Activated CD4-positive, alpha-beta T cell treated with anti-CD3 and anti-CD28 coated beads for 48 hours (primary cell): ENCODE results near the gene CLEC6A.
"Not testable (repeated sequence)": the region's sequence is repeated elsewhere in the genome, so short reads cannot be mapped to it uniquely, and the experiment has no call there.

Experiments used
- DNase-seq: peaks from one replicate; pipeline ENCODE4 v3.0.0-alpha.2; 2020

CLEC6A gene

DNA sequence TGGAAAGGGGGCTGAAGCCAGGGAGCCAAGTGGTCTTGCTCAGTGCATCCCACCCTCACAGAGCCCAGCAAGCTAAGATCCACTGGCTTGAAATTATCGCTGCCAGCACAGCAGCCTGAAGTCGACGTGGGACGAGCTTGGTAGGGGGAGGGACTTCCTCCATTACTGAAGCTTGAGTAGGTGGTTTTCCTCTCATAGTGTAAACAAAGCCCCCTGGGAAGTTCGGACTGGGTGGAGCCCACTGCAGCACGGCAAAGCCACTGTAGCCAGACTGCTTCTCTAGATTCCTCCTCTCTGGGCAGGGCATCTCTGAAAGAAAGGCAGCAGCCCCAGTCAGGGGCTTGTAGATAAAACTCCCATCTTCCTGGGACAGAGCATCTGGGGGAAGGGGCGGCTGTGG is 40.3 kb downstream of the CLEC6A start:
- not testable (repeated sequence) for DNase-seq

DNA sequence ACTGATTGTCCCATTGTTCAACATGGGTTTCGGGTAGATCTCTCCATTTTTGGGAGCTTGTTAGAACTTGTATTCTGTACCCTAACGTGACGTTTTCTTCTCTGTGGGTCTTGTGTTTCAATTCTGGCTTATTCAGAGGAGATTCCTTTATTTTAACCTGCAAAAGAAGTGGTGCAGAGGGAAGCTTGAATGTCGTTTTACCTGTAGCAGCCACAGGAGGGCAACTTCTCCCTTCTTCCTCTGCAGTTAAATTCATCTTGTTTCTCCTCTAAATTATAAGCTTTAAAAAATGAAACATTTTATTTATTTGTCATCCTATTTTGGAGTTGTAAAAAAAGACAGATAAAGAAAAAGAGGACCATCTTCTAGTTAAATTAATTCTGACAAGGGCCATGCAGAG is 43.9 kb downstream of the CLEC6A start:
- no peak for DNase-seq

DNA sequence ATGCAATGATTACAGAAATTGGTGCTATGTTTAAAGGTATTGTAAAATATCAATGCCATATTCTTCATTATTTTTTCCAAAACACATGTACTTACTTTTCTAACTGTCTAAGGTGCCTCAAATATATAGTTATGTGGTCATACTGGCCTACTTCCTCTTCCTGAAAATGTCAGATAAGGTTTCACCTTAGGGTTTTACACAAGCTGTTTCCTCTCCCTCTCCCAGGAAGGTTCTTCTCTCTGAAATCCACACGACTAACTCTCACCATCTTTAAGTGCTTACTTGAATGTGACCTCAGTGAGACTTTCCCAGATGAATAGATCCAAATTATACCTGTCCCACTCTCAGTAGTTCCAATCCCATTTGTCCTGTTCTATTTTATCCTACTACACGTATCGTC is 46.0 kb downstream of the CLEC6A start:
- no peak for DNase-seq

DNA sequence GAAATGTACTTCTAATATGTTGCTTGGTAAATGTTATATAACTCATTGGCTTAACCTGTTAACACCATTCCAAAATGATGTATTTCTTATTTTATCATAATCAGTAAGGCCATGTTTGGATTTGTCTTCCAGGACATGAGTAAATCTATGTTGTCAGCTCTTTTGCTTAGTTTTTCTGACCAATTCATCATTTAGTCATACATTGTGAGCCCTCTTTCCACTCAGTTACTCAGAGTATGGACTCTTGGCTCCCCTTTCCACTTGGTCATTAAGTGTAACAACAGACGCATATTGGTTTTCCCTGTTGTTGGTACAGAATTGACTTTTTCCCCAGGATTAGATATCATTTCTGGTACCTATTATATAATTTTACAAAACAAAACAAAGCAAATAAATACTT is 48.6 kb downstream of the CLEC6A start:
- no peak for DNase-seq

DNA sequence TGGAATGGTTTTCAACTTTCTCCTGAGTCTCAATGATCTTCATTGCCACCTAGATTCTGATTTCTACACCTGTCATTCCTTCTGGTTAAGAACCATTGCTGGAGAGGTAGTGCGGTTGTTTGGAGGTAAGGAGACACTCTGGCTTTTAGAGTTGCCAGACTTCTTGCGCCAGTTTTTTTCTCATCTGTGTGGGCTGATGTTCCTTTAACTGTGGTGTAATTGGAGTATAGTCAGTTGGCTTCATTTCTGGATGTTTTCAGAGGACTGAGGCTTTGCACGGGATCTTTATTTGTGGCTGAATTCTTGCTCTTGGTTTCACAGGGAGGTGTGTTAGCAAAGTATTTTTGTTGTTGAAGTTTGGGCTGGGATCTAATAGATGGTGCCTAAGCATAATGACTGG is 51.8 kb downstream of the CLEC6A start:
- no peak for DNase-seq

DNA sequence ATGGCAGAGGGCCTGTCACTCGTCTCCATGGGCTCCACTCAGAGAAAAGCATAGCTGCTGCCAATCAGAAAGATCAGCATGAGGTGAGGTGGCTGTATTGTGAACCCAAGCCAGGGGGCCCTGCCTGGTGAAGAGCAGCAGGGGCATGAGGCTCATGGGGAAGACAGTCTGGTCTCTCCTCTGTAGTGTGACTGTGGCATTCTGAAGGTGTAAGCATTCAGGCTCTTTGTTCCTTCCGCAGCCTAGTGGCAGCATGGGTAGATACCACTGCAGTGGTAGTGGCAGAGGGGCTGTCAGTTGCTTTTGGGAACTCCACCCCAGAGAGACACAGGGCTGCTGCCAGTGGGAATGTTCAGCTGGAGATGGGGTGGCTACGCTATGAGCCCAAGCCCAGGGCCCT is 52.5 kb downstream of the CLEC6A start:
- DNase-seq = no peak

DNA sequence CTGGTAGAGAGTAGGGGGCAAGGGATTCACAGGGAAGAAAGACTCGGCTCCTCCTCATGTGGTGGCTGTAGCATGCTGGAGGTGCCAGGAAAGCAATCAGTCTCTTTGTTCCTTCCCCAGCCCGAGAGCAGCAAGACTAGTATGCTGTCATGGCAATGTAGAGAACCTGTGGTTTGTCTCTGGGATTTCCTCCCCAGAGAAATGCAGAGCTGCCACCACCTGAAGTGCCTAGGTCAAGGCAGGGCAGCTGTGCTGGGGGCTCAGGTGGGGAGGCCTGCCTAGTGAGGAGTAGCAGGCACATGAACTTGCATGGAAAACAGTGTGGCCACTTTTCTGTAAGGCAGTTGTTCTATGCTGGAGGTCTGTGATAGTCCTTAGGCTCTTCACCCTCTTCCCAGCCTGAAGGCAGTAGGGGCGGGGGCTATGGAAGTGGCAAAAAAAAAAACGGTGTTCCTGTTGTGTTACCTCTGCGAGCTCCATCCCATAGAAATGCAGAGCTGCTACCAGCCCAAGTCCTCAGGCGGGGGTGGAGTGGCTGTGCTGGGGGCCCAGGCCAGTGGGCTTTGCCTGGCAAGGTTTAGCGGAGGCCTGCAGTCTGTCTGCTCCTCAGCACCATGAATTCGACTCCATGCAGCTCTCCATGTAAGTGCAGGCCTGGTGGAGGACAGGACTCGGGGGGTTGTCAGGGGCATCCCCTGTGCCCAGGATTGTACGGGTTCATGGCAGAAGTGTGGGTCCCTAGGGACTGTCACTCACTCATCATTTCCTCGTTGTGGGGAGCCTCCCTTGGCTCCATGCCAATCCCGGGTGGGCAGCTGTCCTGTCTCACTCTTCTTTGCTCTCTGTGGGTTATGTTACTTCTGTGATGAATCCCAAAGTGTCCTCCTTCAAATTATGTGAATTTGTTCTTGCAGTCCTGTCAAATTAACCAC is 53.4 kb downstream of the CLEC6A start:
- no peak for DNase-seq

DNA sequence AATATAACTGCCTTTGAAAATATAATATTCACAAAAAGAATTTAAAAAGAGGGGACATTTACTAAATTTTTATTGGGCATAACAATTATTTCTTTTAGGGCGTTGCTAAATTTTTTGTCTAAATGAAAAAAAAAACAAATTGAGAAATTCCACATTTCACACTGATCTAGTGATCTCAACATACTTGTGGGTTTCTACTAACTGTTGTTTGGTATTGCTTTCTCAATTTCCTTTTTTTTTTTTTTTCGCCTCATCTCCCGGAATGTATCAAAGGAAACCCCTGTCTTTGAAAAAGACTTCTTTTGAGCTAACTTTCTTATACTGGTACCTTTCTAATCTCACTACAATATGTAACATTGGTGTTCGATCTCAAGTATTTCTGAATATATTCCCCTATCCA is 57.5 kb downstream of the CLEC6A start, which contains the start of gene CLEC4D:
CLEC4D (plus strand) TSS at position 248 of the 400 bp plus-strand sequence. CDS start 230 bp downstream, outside the sequence.
- DNase-seq = no peak

DNA sequence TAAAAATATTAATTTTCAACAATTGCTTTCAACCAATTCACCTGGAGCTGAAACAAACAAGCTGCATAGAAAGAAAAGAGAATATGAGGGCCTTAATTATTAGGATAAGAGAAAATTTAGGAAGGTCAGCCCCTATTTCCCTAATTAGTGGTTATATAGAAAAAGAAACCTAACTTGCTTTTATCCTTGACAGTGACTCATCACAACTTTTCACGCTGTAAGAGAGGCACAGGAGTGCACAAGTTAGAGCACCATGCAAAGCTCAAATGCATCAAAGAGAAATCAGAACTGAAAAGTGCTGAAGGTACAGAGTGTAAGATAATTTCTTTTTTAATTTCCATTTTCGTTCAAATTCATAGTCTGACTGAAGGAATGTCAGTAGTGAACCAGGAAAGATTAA is 62.2 kb downstream of the CLEC6A start:
- no peak for DNase-seq

DNA sequence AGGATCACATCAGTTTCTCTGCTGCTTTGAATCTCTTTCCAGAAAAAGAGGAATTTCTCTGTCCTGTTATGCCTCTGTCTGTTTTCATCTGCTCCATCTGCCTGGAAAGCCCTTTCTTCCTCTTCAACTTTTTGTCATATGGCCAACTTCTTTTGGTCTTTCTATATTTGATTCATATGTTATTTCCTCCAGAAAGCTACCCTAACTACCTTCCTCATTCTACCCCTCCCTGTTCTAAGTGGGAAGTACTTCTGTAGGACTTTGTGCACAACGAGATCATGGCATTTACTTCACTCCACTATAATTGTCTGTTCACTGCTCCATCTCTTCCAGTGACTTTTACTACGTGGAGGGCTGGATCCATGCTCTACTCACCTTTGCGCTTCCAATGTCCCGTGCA is 63.4 kb downstream of the CLEC6A start:
- no peak for DNase-seq

DNA sequence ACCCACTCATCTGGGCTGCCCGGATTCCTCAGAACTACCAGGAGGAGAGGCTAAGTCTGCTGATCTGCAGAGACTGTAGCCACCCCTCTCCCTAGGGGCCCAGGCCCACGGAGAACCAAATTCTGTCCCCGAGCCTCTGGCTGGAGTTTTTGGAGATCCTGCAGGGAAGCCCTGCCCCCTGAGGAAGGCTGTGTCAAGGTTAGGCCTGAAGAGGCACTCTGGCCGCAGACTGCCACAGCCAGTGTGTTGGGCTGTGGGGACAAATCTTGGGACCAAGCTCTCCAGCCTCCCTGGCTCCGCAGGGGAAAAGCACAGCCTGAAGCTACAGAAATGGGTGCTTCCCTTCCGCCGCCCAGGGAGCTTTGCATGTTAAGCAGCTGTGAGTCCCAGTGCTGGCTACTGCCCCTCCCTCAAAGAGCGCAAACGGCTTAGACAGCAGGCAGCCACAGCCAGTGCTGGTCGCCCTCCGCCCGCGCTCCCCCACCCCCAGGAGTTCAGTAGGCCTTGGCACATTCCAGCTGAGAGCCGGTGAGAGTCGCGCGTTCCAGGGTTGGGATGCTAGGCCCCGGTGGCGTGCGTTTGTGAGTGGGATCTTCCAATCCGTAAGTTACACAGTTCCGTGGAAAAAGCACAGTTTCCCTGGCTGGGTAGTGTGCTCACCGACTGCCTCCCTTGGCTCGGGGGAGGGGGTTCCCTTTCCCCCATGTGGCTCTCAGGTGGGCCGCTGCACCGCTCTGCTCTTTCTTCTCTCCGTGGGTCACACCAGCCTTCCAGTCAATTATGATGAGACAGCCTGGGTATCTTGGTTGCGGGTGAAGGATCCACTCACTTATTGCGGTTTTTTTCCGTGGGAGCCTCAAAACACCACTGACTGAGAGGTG is 71.7 kb downstream of the CLEC6A start:
- DNase-seq = no peak
